PFSK-1 (cell line): ENCODE data around the gene CROCC2.

ENCODE experiments used
- POLR2AphosphoS5 ChIP-seq: IDR thresholded peaks from 2 replicates; pipeline ENCODE4 v1.6.1; 2012; ENCODE audit warnings: low read depth, mild to moderate bottlenecking, control low read depth, low read length, moderate library complexity
- SIN3A ChIP-seq: IDR thresholded peaks from 2 replicates; pipeline ENCODE4 v1.6.1; 2012; ENCODE audit warnings: mild to moderate bottlenecking, low read length, moderate library complexity, borderline replicate concordance; ENCODE audit not compliant: insufficient read depth

DNA sequence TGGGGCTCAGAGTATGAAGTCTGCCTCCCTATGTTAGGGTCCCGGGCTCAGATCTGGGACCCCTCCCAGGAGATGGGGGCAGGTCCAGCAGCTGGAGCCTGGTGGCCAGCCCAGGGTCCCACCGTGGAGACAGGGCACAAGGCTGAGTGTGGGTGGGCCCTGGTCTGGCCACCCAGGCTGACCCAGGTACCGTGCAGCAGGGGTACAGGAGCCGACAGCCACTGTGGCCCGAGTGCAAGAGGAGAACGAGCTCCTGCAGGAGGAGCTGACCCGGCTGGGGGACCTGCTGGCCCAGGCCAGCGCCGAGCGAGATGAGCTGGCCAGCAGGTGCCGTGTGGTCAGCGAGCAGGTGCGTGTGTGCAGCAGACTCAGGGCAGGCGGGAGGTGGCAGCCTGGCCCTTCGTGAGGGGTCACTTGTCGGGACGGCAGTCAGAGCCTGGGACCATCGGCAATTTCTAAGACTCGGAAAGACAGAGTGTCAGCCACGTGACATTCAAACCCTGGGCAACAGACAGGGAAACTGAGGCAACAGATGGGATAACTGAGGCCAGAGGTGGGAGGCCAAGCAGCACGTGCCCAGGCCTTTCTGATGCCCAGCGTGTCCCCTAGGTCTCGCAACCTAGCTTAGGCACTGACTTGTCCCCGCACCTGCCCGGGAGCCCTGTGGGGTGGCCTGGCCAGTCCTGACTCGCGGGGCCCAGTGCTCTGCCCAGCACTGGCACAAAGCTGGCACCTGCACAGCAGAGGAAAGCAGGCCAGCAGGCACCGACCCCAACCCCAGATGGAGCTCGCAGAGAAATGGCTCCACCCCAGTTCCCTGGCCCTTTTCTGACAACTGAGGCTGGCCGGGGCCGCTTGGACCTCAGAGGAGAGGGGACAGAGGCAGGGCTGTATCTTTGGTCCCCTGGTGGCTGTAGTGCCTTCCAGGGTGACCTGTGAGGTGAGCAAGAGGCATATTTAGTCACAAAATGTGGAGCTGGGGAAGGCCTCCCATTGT lies 13.9 kb downstream of the CROCC2 start:
- TF ChIP-seq SIN3A (no peak), POLR2AphosphoS5 (no peak)
